HepG2 (cell line): ENCODE data around the gene UBXN2A. TPM values are rescaled to one million over a fixed set of nuclear protein-coding genes. Genes with fewer than 3 reads are reported as not detected.

ENCODE experiments used
- CEBPG ChIP-seq: IDR thresholded peaks from 2 replicates; pipeline ENCODE4 v1.6.1; 2016
- CENPX ChIP-seq: sonication (generic); formaldehyde crosslinking; IDR thresholded peaks from 2 replicates; pipeline ENCODE4 v1.9.0; 2021; ENCODE audit warnings: mild to moderate bottlenecking, missing genetic modification reagents, moderate library complexity
- CTCF ChIP-seq: sonication (generic); formaldehyde crosslinking; IDR thresholded peaks from 2 replicates; pipeline ENCODE4 v1.5.0; 2020; ENCODE audit warnings: mild to moderate bottlenecking, missing genetic modification reagents, moderate library complexity
- GABPB1 ChIP-seq: IDR thresholded peaks from 2 replicates; pipeline ENCODE4 v1.6.1; 2016; ENCODE audit warnings: mild to moderate bottlenecking, missing genetic modification reagents, moderate library complexity, missing compliant biosample characterization
- HNRNPH1 ChIP-seq: fragments of 200-400 bp; formaldehyde crosslinking; optimal IDR thresholded peaks from 2 replicates; pipeline ENCODE3; 2017; ENCODE audit warnings: mild to moderate bottlenecking, low read depth, low read length
- HNRNPK ChIP-seq: fragments of 200-400 bp; formaldehyde crosslinking; IDR thresholded peaks from 2 replicates; pipeline ENCODE4 v1.6.1; 2018; ENCODE audit warnings: low read length, low read depth, moderate library complexity, mild to moderate bottlenecking; ENCODE audit not compliant: poor library complexity, severe bottlenecking
- HOXA9 ChIP-seq: sonication (generic); formaldehyde crosslinking; IDR thresholded peaks from 2 replicates; pipeline ENCODE4 v1.8.1; 2022; ENCODE audit warnings: missing genetic modification reagents, mild to moderate bottlenecking, moderate library complexity, borderline replicate concordance
- IKZF5 ChIP-seq: IDR thresholded peaks from 2 replicates; pipeline ENCODE4 v1.6.1; 2018; ENCODE audit warnings: missing genetic modification reagents, mild to moderate bottlenecking, missing compliant biosample characterization
- NCOA2 ChIP-seq: sonication (generic); formaldehyde crosslinking; IDR thresholded peaks from 2 replicates; pipeline ENCODE4 v1.8.0; 2022; ENCODE audit warnings: inconsistent platforms
- POLR2G ChIP-seq: fragments of 200-400 bp; formaldehyde crosslinking; IDR thresholded peaks from 2 replicates; pipeline ENCODE4 v1.6.1; 2018; ENCODE audit warnings: mild to moderate bottlenecking, low read depth, low read length, moderate library complexity
- PRMT3 ChIP-seq: sonication (generic); formaldehyde crosslinking; IDR thresholded peaks from 2 replicates; pipeline ENCODE4 v1.8.1; 2022; ENCODE audit warnings: low read depth, mild to moderate bottlenecking, moderate library complexity, missing genetic modification reagents, borderline replicate concordance
- SALL2 ChIP-seq: sonication (generic); formaldehyde crosslinking; IDR thresholded peaks from 2 replicates; pipeline ENCODE4 v1.8.1; 2023; ENCODE audit warnings: mild to moderate bottlenecking, missing genetic modification reagents, inconsistent platforms
- SKI ChIP-seq: fragments of 450-650 bp; IDR thresholded peaks from one replicate; pipeline ENCODE4 v1.6.1; 2018; ENCODE audit warnings: mild to moderate bottlenecking; ENCODE audit not compliant: partially characterized antibody
- SMAD3 ChIP-seq: sonication (generic); formaldehyde crosslinking; IDR thresholded peaks from 2 replicates; pipeline ENCODE4 v1.4.0; 2020; ENCODE audit warnings: missing genetic modification reagents
- TAF1 ChIP-seq: sonication (generic); formaldehyde crosslinking; IDR thresholded peaks from 2 replicates; pipeline ENCODE4 v1.4.0; 2020; ENCODE audit warnings: missing genetic modification reagents
- TOE1 ChIP-seq: sonication (generic); formaldehyde crosslinking; IDR thresholded peaks from 2 replicates; pipeline ENCODE4 v1.4.0; 2020; ENCODE audit warnings: mild to moderate bottlenecking, missing genetic modification reagents
- TRIM22 ChIP-seq: fragments of 450-650 bp; IDR thresholded peaks from 2 replicates; pipeline ENCODE4 v1.6.1; 2017
- ZBTB39 ChIP-seq: sonication (generic); formaldehyde crosslinking; IDR thresholded peaks from 2 replicates; pipeline ENCODE4 v1.5.0; 2020; ENCODE audit warnings: missing genetic modification reagents
- ZFP37 ChIP-seq: sonication (generic); formaldehyde crosslinking; IDR thresholded peaks from 2 replicates; pipeline ENCODE4 v1.4.0; 2020; ENCODE audit warnings: missing genetic modification reagents, borderline replicate concordance
- ZNF230 ChIP-seq: sonication (generic); formaldehyde crosslinking; IDR thresholded peaks from 2 replicates; pipeline ENCODE4 v1.4.0; 2020; ENCODE audit warnings: mild to moderate bottlenecking, missing genetic modification reagents
- ZNF280B ChIP-seq: sonication (generic); formaldehyde crosslinking; IDR thresholded peaks from 2 replicates; pipeline ENCODE4 v1.5.0; 2020; ENCODE audit warnings: missing genetic modification reagents, mild to moderate bottlenecking, borderline replicate concordance
- ZNF766 ChIP-seq: sonication (generic); formaldehyde crosslinking; IDR thresholded peaks from 2 replicates; pipeline ENCODE4 v1.5.0; 2020; ENCODE audit warnings: missing genetic modification reagents, borderline replicate concordance
- polyA plus RNA-seq, 8 experiments: library from polyadenylated mRNA; depleted of rRNA in 3 of 8; stranded (reverse) in 7 of 8; unstranded in 1 of 8; fragments of >200 nt; fragmentation: Illumina TruSeq in 4 of 8; extraction: Trizol in 4 of 8; gene quantifications; 2 replicates each; pipeline versions ENCODE4 v1.2.1 to v1.2.3, GENCODE V29; 2011 to 2016; ENCODE audit warnings: low read depth in 4 of 8, missing spikeins in 1 of 8, mixed read lengths in 1 of 8; ENCODE audit not compliant: insufficient read depth in 1 of 8
- total RNA-seq, 5 experiments: library from RNA; depleted of rRNA; stranded (reverse); fragments of >200 nt; fragmentation: Illumina TruSeq; extraction: Trizol; gene quantifications; 2 replicates each; pipeline ENCODE4 v1.2.3, GENCODE V29; 2016; ENCODE audit warnings: low read depth in 1 of 5

The UBXN2A gene
- total and polyA plus RNA-seq, 2 of the 13 experiments (the other 11 are each of a cell fraction or from before 2014, with no cell fraction given), result 8.3 to 20.9 TPM

- TF ChIP-seq ZNF766 (CRISPR knock-in tag), result peak; percentile 72; the same call in 1 of the 2 replicates
- TF ChIP-seq HOXA9 (CRISPR knock-in tag), result no peak
- TF ChIP-seq CEBPG, result no peak
- no peak; the same call in 1 of the 2 replicates for TF ChIP-seq ZFP37 (CRISPR knock-in tag)
- TF ChIP-seq CTCF (CRISPR knock-in tag), result 0 out of 2 replicates have a peak, but pooled peaks have one; percentile 10
- no peak for TF ChIP-seq CENPX (CRISPR knock-in tag)
- TF ChIP-seq GABPB1 (CRISPR knock-in tag), result peak; percentile 95
- TF ChIP-seq SKI, result no peak
- no peak for TF ChIP-seq HNRNPK
- TF ChIP-seq ZNF280B, result 0 out of 2 replicates have a peak, but pooled peaks have one; percentile 41
- no peak for TF ChIP-seq PRMT3
- peak; percentile 21 for TF ChIP-seq NCOA2
- TF ChIP-seq ZNF230 (CRISPR knock-in tag), result 0 out of 2 replicates have a peak, but pooled peaks have one; percentile 34
- no peak for TF ChIP-seq HNRNPH1
- peak; percentile 95 for TF ChIP-seq POLR2G
- TF ChIP-seq TRIM22, result no peak
- 0 out of 2 replicates have a peak, but pooled peaks have one; percentile 55 for TF ChIP-seq TOE1 (CRISPR knock-in tag)
- TF ChIP-seq SMAD3 (CRISPR knock-in tag), result no peak
- peak; percentile 91 for TF ChIP-seq SALL2
- no peak for TF ChIP-seq ZBTB39 (CRISPR knock-in tag)
- TF ChIP-seq TAF1 (CRISPR knock-in tag), result peak; percentile 95
- TF ChIP-seq IKZF5 (CRISPR knock-in tag), result no peak; the same call in 1 of the 2 replicates
Measured at GRCh38 chr2:24046930-24047702, 106.9 kb downstream of the UBXN2A start, which contains the start of gene WDCP (continued).
